GM20431 (cell line): ENCODE data around the gene IVNS1ABP.
"Not testable (repeated sequence)": the region's sequence is repeated elsewhere in the genome, so short reads cannot be mapped to it uniquely, and the experiment has no call there.

Experiments used
- in situ Hi-C: fragments of 300-500 bp; cut with MseI, MboI; formaldehyde crosslinking; loops from one replicate; pipeline ENCODE4 v1.15.0; 2020; ENCODE audit warnings: low sequenced_read_pairs; ENCODE audit not compliant: unreplicated experiment

Gene IVNS1ABP

GRCh38 chr1:185337246-185337645 is 20.2 kb upstream of the IVNS1ABP start:
- in situ Hi-C loops = no loop called here

GRCh38 chr1:185334182-185334581 is 17.1 kb upstream of the IVNS1ABP start:
- in situ Hi-C loops = no loop called here

- in situ Hi-C loops = no loop called here
These were observed 11.2 kb upstream of the IVNS1ABP start for GRCh38 chr1:185328255-185328654.

- in situ Hi-C loops = no loop called here
These were observed 8.4 kb upstream of the IVNS1ABP start for GRCh38 chr1:185325413-185325812.

- in situ Hi-C loops = no loop called here
These were observed 7.1 kb upstream of the IVNS1ABP start for GRCh38 chr1:185324118-185324517.

GRCh38 chr1:185322636-185323035 is 5.6 kb upstream of the IVNS1ABP start:
- in situ Hi-C loops = no loop called here

- in situ Hi-C loops = not testable (repeated sequence)
These were observed 4.7 kb upstream of the IVNS1ABP start for GRCh38 chr1:185321653-185322221.

- in situ Hi-C loops = not testable (repeated sequence)
These were observed 4.1 kb upstream of the IVNS1ABP start for GRCh38 chr1:185321104-185321503.

GRCh38 chr1:185319139-185319475 is 2.1 kb upstream of the IVNS1ABP start:
- in situ Hi-C loops = no loop called here

GRCh38 chr1:185318431-185319138 is 1.5 kb upstream of the IVNS1ABP start:
- in situ Hi-C loops = no loop called here

- in situ Hi-C loops = no loop called here
These were observed 855 bp upstream of the IVNS1ABP start for GRCh38 chr1:185317886-185318310.

GRCh38 chr1:185316163-185317033 is 645 bp downstream of the IVNS1ABP start:
- in situ Hi-C loops = no loop called here

GRCh38 chr1:185315445-185316071 is 1.5 kb downstream of the IVNS1ABP start:
- in situ Hi-C loops = no loop called here

GRCh38 chr1:185314411-185314810 is 2.6 kb downstream of the IVNS1ABP start:
- in situ Hi-C loops = no loop called here

GRCh38 chr1:185312361-185313138 is 4.5 kb downstream of the IVNS1ABP start:
- in situ Hi-C loops = no loop called here

GRCh38 chr1:185311589-185312225 is 5.3 kb downstream of the IVNS1ABP start:
- in situ Hi-C loops = no loop called here

- in situ Hi-C loops = no loop called here
These were observed 7.5 kb downstream of the IVNS1ABP start for GRCh38 chr1:185309566-185309965.

- in situ Hi-C loops = no loop called here
These were observed 8.9 kb downstream of the IVNS1ABP start for GRCh38 chr1:185308126-185308525.

- in situ Hi-C loops = no loop called here
These were observed 11.6 kb downstream of the IVNS1ABP start for GRCh38 chr1:185305419-185305818.
